ENCODE results near the gene ALDH2.

- TF ChIP-seq CTCF (optimal IDR thresholded peaks at IDR 0.05 in 1 of 3, IDR thresholded peaks at IDR 0.05 in 1 of 3, conservative IDR thresholded peaks at IDR 0.05 in 1 of 3; ENCODE audit: extremely low read depth in 1 of 3, insufficient read depth in 2 of 3, low read length in 3 of 3): no peak
- TF ChIP-seq EZH2 (IDR thresholded peaks at IDR 0.05; ENCODE audit: low read length): no peak
These were observed 39.6 kb downstream of the ALDH2 start for GRCh38 chr12:111806304-111806703.

All from keratinocyte (primary cell).